Neural progenitor cell (in vitro differentiated cells): ENCODE results near the gene C1orf210. TPM values are rescaled to one million over a fixed set of nuclear protein-coding genes. Genes with fewer than 3 reads are reported as not detected.

Source experiments
- DNase-seq: peaks from one replicate; pipeline ENCODE4 v3.0.0-alpha.2; 2016; ENCODE audit warnings: low spot score
- H2AFZ ChIP-seq: fragments of 200-600 bp; sonication (generic); replicated peaks from 2 replicates; pipeline ENCODE4 v1.6.1; 2016; ENCODE audit warnings: antibody characterized with exemption
- H3F3A ChIP-seq: fragments of 200-600 bp; sonication (generic); 2 replicates; pipeline ENCODE4 v1.6.1; 2016; ENCODE audit warnings: antibody characterized with exemption, low read depth
- H3K27ac ChIP-seq: fragments of 200-600 bp; sonication (generic); 2 replicates; pipeline ENCODE4 v1.5.1; 2016; ENCODE audit warnings: mild to moderate bottlenecking
- H3K27me3 ChIP-seq: fragments of 200-600 bp; sonication (generic); 2 replicates; pipeline ENCODE4 v1.6.1; 2016; ENCODE audit warnings: mild to moderate bottlenecking, moderate library complexity
- H3K36me3 ChIP-seq: fragments of 200-600 bp; sonication (generic); 2 replicates; pipeline ENCODE4 v1.5.1; 2016
- H3K4me1 ChIP-seq: fragments of 200-600 bp; sonication (generic); 2 replicates; pipeline ENCODE4 v1.6.1; 2016; ENCODE audit warnings: mixed run types
- H3K4me2 ChIP-seq: fragments of 200-600 bp; sonication (generic); 2 replicates; pipeline ENCODE4 v1.6.1; 2016
- H3K4me3 ChIP-seq: fragments of 200-600 bp; sonication (generic); 2 replicates; pipeline ENCODE4 v1.5.1; 2016
- H3K79me2 ChIP-seq: fragments of 200-600 bp; sonication (generic); 2 replicates; pipeline ENCODE4 v1.6.1; 2016; ENCODE audit warnings: low read depth
- H3K9ac ChIP-seq: fragments of 200-600 bp; sonication (generic); 2 replicates; pipeline ENCODE4 v1.6.1; 2016
- H3K9me3 ChIP-seq: fragments of 200-600 bp; sonication (generic); 2 replicates; pipeline ENCODE4 v1.5.1; 2016; ENCODE audit warnings: low read depth
- H4K20me1 ChIP-seq: fragments of 200-600 bp; sonication (generic); 2 replicates; pipeline ENCODE4 v1.6.1; 2016; ENCODE audit warnings: low read depth
- H3K27ac Mint-ChIP-seq: 3 replicates; pipeline ENCODE4 v1.8.0; 2021; ENCODE audit warnings: mixed read lengths
- H3K27me3 Mint-ChIP-seq: 2 replicates; pipeline ENCODE4 v1.8.0; 2022; ENCODE audit warnings: low read depth, mild to moderate bottlenecking, inconsistent platforms, moderate library complexity, mixed read lengths; ENCODE audit not compliant: insufficient read depth
- H3K36me3 Mint-ChIP-seq: 3 replicates; pipeline ENCODE4 v1.8.0; 2021; ENCODE audit warnings: mixed read lengths
- H3K4me1 Mint-ChIP-seq: 3 replicates; pipeline ENCODE4 v1.8.0; 2021; ENCODE audit warnings: mixed read lengths
- H3K4me3 Mint-ChIP-seq: 3 replicates; pipeline ENCODE4 v1.8.0; 2021; ENCODE audit warnings: mild to moderate bottlenecking, moderate library complexity, mixed read lengths
- H3K9me3 Mint-ChIP-seq: 3 replicates; pipeline ENCODE4 v1.8.0; 2020; ENCODE audit warnings: mixed read lengths
- EZH2 ChIP-seq: fragments of 200-600 bp; sonication (generic); IDR thresholded peaks from 2 replicates; pipeline ENCODE4 v1.6.1; 2017; ENCODE audit warnings: antibody characterized with exemption, mild to moderate bottlenecking, moderate library complexity
- EZH2phosphoT487 ChIP-seq: fragments of 200-600 bp; sonication (generic); IDR thresholded peaks from 2 replicates; pipeline ENCODE4 v1.6.1; 2017; ENCODE audit warnings: antibody characterized with exemption
- total RNA-seq: library from RNA; depleted of rRNA; stranded (reverse); fragments of >200 nt; gene quantifications from 2 replicates; pipeline ENCODE4 v1.2.3, GENCODE V29; 2015; ENCODE audit warnings: low replicate concordance
- TF ChIP-seq, protein P1 (sequence below): fragments of 200-600 bp; sonication (generic); IDR thresholded peaks from 2 replicates; pipeline ENCODE4 v1.5.1; 2017; ENCODE audit warnings: antibody characterized with exemption, mild to moderate bottlenecking

Gene C1orf210
- total RNA-seq, 1 donor from 2014 or later, result not detected

DNA sequence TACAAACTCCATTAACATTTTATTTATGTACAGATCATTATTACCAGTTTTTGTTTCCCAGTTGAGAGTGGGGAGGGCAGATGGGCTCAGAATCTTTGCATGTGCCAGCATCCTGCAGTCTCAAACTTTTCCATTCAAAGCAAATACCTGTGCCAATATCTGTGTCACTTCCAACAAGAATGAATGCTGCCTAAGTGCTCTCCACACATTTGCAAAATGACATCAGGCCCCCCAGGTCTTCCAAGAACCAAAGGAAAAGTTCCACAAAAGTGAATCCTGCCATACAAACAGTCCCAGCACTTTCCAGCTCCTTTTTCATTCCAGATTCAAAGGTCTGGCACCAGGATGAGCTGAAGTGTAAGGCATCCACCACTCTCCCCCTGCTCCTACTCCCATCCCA, 13.7 kb upstream of the C1orf210 start:
- Histone ChIP-seq H3K4me1 (peaks cover 54% of the 10 kb centered on the region), H3K27ac (no peak overlapping the region), H3K79me2 (no peaks in the 10 kb centered on the region), H3K27me3 (no peaks in the 10 kb centered on the region), H2AFZ (peak overlapping the region; percentile 89), H3K9ac (no peak overlapping the region), H3F3A (peaks cover 20% of the 10 kb centered on the region), H3K9me3 (no peaks in the 10 kb centered on the region), H3K4me3 (no peak overlapping the region), H3K4me2 (no peak overlapping the region), H3K36me3 (no peaks in the 10 kb centered on the region), H4K20me1 (no peaks in the 10 kb centered on the region)
- peaks cover 30% of the 10 kb centered on the region for H3K4me1 Mint-ChIP-seq
- TF ChIP-seq, protein P1, sequence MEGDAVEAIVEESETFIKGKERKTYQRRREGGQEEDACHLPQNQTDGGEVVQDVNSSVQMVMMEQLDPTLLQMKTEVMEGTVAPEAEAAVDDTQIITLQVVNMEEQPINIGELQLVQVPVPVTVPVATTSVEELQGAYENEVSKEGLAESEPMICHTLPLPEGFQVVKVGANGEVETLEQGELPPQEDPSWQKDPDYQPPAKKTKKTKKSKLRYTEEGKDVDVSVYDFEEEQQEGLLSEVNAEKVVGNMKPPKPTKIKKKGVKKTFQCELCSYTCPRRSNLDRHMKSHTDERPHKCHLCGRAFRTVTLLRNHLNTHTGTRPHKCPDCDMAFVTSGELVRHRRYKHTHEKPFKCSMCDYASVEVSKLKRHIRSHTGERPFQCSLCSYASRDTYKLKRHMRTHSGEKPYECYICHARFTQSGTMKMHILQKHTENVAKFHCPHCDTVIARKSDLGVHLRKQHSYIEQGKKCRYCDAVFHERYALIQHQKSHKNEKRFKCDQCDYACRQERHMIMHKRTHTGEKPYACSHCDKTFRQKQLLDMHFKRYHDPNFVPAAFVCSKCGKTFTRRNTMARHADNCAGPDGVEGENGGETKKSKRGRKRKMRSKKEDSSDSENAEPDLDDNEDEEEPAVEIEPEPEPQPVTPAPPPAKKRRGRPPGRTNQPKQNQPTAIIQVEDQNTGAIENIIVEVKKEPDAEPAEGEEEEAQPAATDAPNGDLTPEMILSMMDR, result no peak
- no peak for TF ChIP-seq EZH2
- no peak for TF ChIP-seq EZH2phosphoT487
- no peaks in the 10 kb centered on the region for H3K9me3 Mint-ChIP-seq
- peaks cover 4% of the 10 kb centered on the region for H3K27me3 Mint-ChIP-seq
- H3K36me3 Mint-ChIP-seq, result no peaks in the 10 kb centered on the region
- H3K4me3 Mint-ChIP-seq, result no peak overlapping the region
- H3K27ac Mint-ChIP-seq, result no peak overlapping the region
- no peak for DNase-seq

GRCh38 chr1:43298055-43298454, 12.7 kb upstream of the C1orf210 start:
- Histone ChIP-seq H3K79me2 (no peaks in the 10 kb centered on the region), H3K36me3 (no peaks in the 10 kb centered on the region), H3K27ac (no peak overlapping the region), H3K9me3 (no peaks in the 10 kb centered on the region), H3F3A (peaks cover 20% of the 10 kb centered on the region), H3K4me1 (peaks cover 59% of the 10 kb centered on the region), H2AFZ (no peak overlapping the region), H3K9ac (no peak overlapping the region), H3K4me2 (no peak overlapping the region), H3K27me3 (no peaks in the 10 kb centered on the region), H4K20me1 (no peaks in the 10 kb centered on the region), H3K4me3 (no peak overlapping the region)
- TF ChIP-seq, protein P1, result no peak
- TF ChIP-seq EZH2phosphoT487 (no peak), EZH2 (no peak)
- H3K36me3 Mint-ChIP-seq, result no peaks in the 10 kb centered on the region
- peaks cover 4% of the 10 kb centered on the region for H3K27me3 Mint-ChIP-seq
- DNase-seq, result no peak
- no peak overlapping the region for H3K4me3 Mint-ChIP-seq
- H3K27ac Mint-ChIP-seq, result no peak overlapping the region
- H3K4me1 Mint-ChIP-seq, result peaks cover 31% of the 10 kb centered on the region
- no peaks in the 10 kb centered on the region for H3K9me3 Mint-ChIP-seq

- Histone ChIP-seq H3K9me3 (no peaks in the 10 kb centered on the region), H3K36me3 (no peaks in the 10 kb centered on the region), H3K79me2 (no peaks in the 10 kb centered on the region), H3K27ac (peak overlapping the region; percentile 64), H3K4me1 (peaks cover 59% of the 10 kb centered on the region), H3F3A (peaks cover 20% of the 10 kb centered on the region), H3K4me3 (no peak overlapping the region), H2AFZ (no peak overlapping the region), H3K4me2 (peak overlapping the region; percentile 73), H4K20me1 (no peaks in the 10 kb centered on the region), H3K9ac (no peak overlapping the region), H3K27me3 (no peaks in the 10 kb centered on the region)
- no peak for DNase-seq
- Mint-ChIP-seq H3K36me3 (no peaks in the 10 kb centered on the region), H3K4me3 (no peak overlapping the region), H3K27me3 (peaks cover 5% of the 10 kb centered on the region), H3K27ac (no peak overlapping the region), H3K4me1 (peaks cover 18% of the 10 kb centered on the region), H3K9me3 (no peaks in the 10 kb centered on the region)
- TF ChIP-seq, protein P1, result no peak
- TF ChIP-seq EZH2 (no peak), EZH2phosphoT487 (no peak)
These were observed 10.8 kb upstream of the C1orf210 start for GRCh38 chr1:43296207-43296606.
